K562 (cell line): ENCODE results near the gene TUBA4B. TPM values are rescaled to one million over a fixed set of nuclear protein-coding genes. Genes with fewer than 3 reads are reported as not detected.

Experiments
- ATF1 ChIP-seq, 2 experiments: fragments of 450-650 bp in 1 of 2; IDR thresholded peaks; 2 replicates each; pipeline ENCODE4 v1.6.1; 2016; ENCODE audit warnings: missing compliant biosample characterization in 1 of 2, missing genetic modification characterization in 1 of 2
- FIP1L1 ChIP-seq: fragments of 200-400 bp; formaldehyde crosslinking; IDR thresholded peaks from 2 replicates; pipeline ENCODE4 v1.6.1; 2018; ENCODE audit warnings: mild to moderate bottlenecking, low read depth, low read length; ENCODE audit not compliant: poor library complexity, severe bottlenecking
- GATAD2B ChIP-seq: fragments of 450-650 bp; IDR thresholded peaks from 2 replicates; pipeline ENCODE4 v1.6.1; 2017; ENCODE audit warnings: mild to moderate bottlenecking, borderline replicate concordance
- GTF2F1 ChIP-seq: IDR thresholded peaks from 2 replicates; pipeline ENCODE4 v1.6.1; 2011; ENCODE audit warnings: low read depth, low read length, improper control_type of control experiment
- HNRNPK ChIP-seq: fragments of 200-400 bp; formaldehyde crosslinking; IDR thresholded peaks from one replicate; pipeline ENCODE4 v1.6.1; 2018; ENCODE audit warnings: mild to moderate bottlenecking, low read depth, low read length; ENCODE audit not compliant: poor library complexity, severe bottlenecking
- KDM4B ChIP-seq, 2 experiments: fragments of 450-650 bp in 1 of 2; sonication (generic) in 1 of 2; IDR thresholded peaks; 2 replicates each; pipeline ENCODE4 v1.6.1; 2016 to 2017; ENCODE audit warnings: borderline replicate concordance in 2 of 2, antibody characterized with exemption in 1 of 2, low read depth in 1 of 2, mild to moderate bottlenecking in 1 of 2
- MXI1 ChIP-seq: IDR thresholded peaks from 2 replicates; pipeline ENCODE4 v1.6.1; 2011; ENCODE audit warnings: low read depth, mild to moderate bottlenecking, improper control_type of control experiment, low read length
- NUFIP1 ChIP-seq: fragments of 450-650 bp; IDR thresholded peaks from 2 replicates; pipeline ENCODE4 v1.6.1; 2018; ENCODE audit not compliant: partially characterized antibody
- SIRT6 ChIP-seq: IDR thresholded peaks from one replicate; pipeline ENCODE4 v1.6.1; 2012; ENCODE audit warnings: low read depth, mild to moderate bottlenecking, control low read depth, inconsistent platforms, low read length, moderate library complexity
- ZNF316 ChIP-seq: fragments of 450-650 bp; IDR thresholded peaks from 2 replicates; pipeline ENCODE4 v1.6.1; 2016
- polyA plus RNA-seq, 8 experiments: library from polyadenylated mRNA; depleted of rRNA in 4 of 8; stranded (reverse) in 5 of 8; unstranded in 3 of 8; fragments of >200 nt; fragmentation: Nextera tagmentation in 2 of 8; fragmentation: Illumina TruSeq in 1 of 8; extraction: Ambion mirVana in 2 of 8; extraction: Trizol in 1 of 8; gene quantifications; 2 replicates each; pipeline versions ENCODE4 v1.2.1 to v1.2.3, GENCODE V29; 2011 to 2014; ENCODE audit warnings: inconsistent platforms in 1 of 8, missing spikeins in 1 of 8
- total RNA-seq, 7 experiments: library from RNA; depleted of rRNA in 6 of 7; stranded (reverse); fragments of >200 nt in 6 of 7; fragmentation: Illumina TruSeq in 2 of 7; extraction: Trizol in 2 of 7; gene quantifications; 2 replicates each; pipeline versions ENCODE4 v1.2.1 to v1.2.3, GENCODE V29; 2011 to 2021; ENCODE audit warnings: low replicate concordance in 1 of 7
- TF ChIP-seq, protein P1 (sequence below): IDR thresholded peaks from 2 replicates; pipeline ENCODE4 v1.6.1; 2011; ENCODE audit not compliant: insufficient read length; ENCODE audit errors: extremely low read depth
- TF ChIP-seq, protein P2 (sequence below), 2 experiments: fragments of 450-650 bp in 1 of 2; sonication (generic) in 1 of 2; formaldehyde crosslinking in 1 of 2; IDR thresholded peaks in 1 of 2; conservative IDR thresholded peaks in 1 of 2; 2 replicates each; pipeline versions ENCODE4 v1.6.1 to v1.8.1; 2016 to 2023; ENCODE audit warnings: mild to moderate bottlenecking in 2 of 2, moderate library complexity in 2 of 2, inconsistent platforms in 1 of 2, missing genetic modification reagents in 1 of 2
- TF ChIP-seq, protein P3 (sequence below): fragments of 450-650 bp; IDR thresholded peaks from 2 replicates; pipeline ENCODE4 v1.7.1; 2018; ENCODE audit warnings: mild to moderate bottlenecking, low read depth; ENCODE audit not compliant: partially characterized antibody
- TF ChIP-seq, protein P4 (sequence below): sonication (generic); formaldehyde crosslinking; IDR thresholded peaks from 2 replicates; pipeline ENCODE4 v1.8.1; 2023; ENCODE audit warnings: missing genetic modification reagents, mild to moderate bottlenecking, borderline replicate concordance

Gene TUBA4B
- total and polyA plus RNA-seq, 9 of the 15 experiments (the other 6 are each of a cell fraction or from before 2014, with no cell fraction given), result 0.04 TPM; not detected in 8

DNA sequence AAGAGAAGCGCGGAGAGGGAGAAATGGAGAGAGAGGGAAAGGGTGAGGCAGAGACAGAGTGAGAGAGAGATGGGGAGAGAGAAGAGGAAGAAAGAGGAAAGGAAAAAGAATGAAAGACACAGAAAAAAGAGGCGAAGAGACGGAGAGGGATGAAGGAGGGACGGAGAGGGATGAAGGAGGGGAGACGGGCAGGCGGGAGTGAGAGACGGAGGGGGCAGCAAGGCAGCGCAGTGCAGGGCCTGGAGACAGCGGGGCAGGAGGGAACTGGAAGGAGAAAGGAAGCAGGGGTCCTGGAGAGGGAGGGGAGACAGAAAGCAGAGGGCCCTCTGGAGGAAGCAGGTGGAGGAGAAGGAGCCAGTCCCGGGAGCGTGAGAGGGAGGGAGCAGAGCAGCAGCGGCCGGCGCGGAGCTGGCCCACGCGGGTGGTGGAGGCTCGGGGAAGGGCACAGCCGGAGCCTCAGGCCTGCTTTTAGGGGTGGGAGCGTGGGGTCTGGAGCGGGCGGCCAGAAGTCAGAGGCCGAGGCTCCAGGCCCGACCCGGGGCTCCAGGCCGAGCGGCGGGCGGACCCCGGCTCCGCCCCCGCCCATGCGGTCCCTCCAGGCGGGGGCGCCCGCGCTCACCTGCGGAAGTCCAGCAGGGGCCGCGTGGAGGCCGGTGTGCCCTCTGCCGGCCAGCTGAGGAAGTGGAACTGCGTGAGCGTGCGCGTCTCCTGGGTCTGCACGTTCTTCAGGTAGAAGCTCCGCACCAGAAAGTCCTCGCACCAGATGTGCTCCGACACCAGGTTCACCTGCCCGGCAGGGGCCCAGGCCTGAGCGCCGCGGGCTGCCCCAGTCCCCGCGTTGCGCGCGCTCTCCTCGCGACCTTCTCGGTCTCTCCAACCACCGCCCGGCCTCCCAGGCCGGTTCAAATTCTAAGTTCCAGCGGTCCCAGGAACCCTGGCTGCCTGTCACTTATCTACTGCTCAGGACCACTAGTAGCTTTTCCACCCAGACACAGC is 41.6 kb downstream of the TUBA4B start (continued):
- TF ChIP-seq, protein P1, sequence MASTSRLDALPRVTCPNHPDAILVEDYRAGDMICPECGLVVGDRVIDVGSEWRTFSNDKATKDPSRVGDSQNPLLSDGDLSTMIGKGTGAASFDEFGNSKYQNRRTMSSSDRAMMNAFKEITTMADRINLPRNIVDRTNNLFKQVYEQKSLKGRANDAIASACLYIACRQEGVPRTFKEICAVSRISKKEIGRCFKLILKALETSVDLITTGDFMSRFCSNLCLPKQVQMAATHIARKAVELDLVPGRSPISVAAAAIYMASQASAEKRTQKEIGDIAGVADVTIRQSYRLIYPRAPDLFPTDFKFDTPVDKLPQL, result no peak
- TF ChIP-seq ATF1 (CRISPR knock-in tag; IDR thresholded peaks at IDR 0.05) (no peak), ATF1 (tag; IDR thresholded peaks at IDR 0.05) (peak; percentile 75), GATAD2B (peak; percentile 89; the same call in 1 of the 2 replicates), NUFIP1 (no peak), KDM4B (IDR thresholded peaks at IDR 0.05; ENCODE audit: borderline replicate concordance in 2 of 2, low read depth in 1 of 2) (no peak), SIRT6 (no peak), ZNF316 (no peak), MXI1 (no peak), HNRNPK (no peak), FIP1L1 (peak; percentile 71), GTF2F1 (no peak)
- TF ChIP-seq, protein P2, sequence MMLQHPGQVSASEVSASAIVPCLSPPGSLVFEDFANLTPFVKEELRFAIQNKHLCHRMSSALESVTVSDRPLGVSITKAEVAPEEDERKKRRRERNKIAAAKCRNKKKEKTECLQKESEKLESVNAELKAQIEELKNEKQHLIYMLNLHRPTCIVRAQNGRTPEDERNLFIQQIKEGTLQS (IDR thresholded peaks at IDR 0.05), result no peak
- TF ChIP-seq, protein P2 (CRISPR knock-in tag; conservative IDR thresholded peaks at IDR 0.05), result 0 out of 2 replicates have a peak, but pooled peaks have one; percentile 46
- TF ChIP-seq, protein P3, sequence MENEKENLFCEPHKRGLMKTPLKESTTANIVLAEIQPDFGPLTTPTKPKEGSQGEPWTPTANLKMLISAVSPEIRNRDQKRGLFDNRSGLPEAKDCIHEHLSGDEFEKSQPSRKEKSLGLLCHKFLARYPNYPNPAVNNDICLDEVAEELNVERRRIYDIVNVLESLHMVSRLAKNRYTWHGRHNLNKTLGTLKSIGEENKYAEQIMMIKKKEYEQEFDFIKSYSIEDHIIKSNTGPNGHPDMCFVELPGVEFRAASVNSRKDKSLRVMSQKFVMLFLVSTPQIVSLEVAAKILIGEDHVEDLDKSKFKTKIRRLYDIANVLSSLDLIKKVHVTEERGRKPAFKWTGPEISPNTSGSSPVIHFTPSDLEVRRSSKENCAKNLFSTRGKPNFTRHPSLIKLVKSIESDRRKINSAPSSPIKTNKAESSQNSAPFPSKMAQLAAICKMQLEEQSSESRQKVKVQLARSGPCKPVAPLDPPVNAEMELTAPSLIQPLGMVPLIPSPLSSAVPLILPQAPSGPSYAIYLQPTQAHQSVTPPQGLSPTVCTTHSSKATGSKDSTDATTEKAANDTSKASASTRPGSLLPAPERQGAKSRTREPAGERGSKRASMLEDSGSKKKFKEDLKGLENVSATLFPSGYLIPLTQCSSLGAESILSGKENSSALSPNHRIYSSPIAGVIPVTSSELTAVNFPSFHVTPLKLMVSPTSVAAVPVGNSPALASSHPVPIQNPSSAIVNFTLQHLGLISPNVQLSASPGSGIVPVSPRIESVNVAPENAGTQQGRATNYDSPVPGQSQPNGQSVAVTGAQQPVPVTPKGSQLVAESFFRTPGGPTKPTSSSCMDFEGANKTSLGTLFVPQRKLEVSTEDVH, result no peak
- TF ChIP-seq, protein P4, sequence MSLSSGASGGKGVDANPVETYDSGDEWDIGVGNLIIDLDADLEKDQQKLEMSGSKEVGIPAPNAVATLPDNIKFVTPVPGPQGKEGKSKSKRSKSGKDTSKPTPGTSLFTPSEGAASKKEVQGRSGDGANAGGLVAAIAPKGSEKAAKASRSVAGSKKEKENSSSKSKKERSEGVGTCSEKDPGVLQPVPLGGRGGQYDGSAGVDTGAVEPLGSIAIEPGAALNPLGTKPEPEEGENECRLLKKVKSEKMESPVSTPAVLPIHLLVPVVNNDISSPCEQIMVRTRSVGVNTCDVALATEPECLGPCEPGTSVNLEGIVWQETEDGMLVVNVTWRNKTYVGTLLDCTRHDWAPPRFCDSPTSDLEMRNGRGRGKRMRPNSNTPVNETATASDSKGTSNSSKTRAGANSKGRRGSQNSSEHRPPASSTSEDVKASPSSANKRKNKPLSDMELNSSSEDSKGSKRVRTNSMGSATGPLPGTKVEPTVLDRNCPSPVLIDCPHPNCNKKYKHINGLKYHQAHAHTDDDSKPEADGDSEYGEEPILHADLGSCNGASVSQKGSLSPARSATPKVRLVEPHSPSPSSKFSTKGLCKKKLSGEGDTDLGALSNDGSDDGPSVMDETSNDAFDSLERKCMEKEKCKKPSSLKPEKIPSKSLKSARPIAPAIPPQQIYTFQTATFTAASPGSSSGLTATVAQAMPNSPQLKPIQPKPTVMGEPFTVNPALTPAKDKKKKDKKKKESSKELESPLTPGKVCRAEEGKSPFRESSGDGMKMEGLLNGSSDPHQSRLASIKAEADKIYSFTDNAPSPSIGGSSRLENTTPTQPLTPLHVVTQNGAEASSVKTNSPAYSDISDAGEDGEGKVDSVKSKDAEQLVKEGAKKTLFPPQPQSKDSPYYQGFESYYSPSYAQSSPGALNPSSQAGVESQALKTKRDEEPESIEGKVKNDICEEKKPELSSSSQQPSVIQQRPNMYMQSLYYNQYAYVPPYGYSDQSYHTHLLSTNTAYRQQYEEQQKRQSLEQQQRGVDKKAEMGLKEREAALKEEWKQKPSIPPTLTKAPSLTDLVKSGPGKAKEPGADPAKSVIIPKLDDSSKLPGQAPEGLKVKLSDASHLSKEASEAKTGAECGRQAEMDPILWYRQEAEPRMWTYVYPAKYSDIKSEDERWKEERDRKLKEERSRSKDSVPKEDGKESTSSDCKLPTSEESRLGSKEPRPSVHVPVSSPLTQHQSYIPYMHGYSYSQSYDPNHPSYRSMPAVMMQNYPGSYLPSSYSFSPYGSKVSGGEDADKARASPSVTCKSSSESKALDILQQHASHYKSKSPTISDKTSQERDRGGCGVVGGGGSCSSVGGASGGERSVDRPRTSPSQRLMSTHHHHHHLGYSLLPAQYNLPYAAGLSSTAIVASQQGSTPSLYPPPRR, result no peak
